Endothelial cell of umbilical vein (primary cell): Measurements from ENCODE around the gene WDR31. TPM values are rescaled to one million over a fixed set of nuclear protein-coding genes. Genes with fewer than 3 reads are reported as not detected.

ENCODE experiments used
- BruUV-seq: library from RNA; stranded (reverse); fragments of 400-500 nt; replicated peaks from 2 replicates; lab custom pipeline; 2021; lab: Mats Ljungman, UMichigan
- CTCF ChIA-PET: fragments of 300-600, 350-600 bp; sonication (Branson Sonifier 250); formaldehyde crosslinking; loops from one replicate; lab custom pipeline; 2021; ENCODE audit warnings: antibody characterized with exemption, inconsistent platforms; lab: Charles Lee
- POLR2A ChIA-PET: fragments of 300-600, 350-600 bp; sonication (Branson Sonifier 250); formaldehyde crosslinking; loops from one replicate; lab custom pipeline; 2021; ENCODE audit warnings: antibody characterized with exemption, inconsistent platforms; lab: Charles Lee
- DNase-seq: peaks from one replicate; pipeline ENCODE4 v3.0.0-alpha.2; 2011; ENCODE audit warnings: low read depth, low spot score
- FAIRE-seq: peaks from 2 replicates; lab custom pipeline; 2011; peaks lifted over from hg19 to GRCh38; lab: Jason Lieb, UNC
- H2AFZ ChIP-seq: 2 replicates; pipeline ENCODE4 v1.6.0; 2012; ENCODE audit warnings: low read depth, low read length, control low read depth, inconsistent platforms
- H3K27ac ChIP-seq: 2 replicates; pipeline ENCODE4 v1.5.1; 2011; ENCODE audit warnings: low read depth, mild to moderate bottlenecking, control low read depth, low read length, moderate library complexity; ENCODE audit not compliant: insufficient read depth
- H3K27me3 ChIP-seq, 2 experiments: 2 replicates each; pipeline versions ENCODE4 v1.6.0 to v1.6.1; 2011; ENCODE audit warnings: low read length in 2 of 2, mixed read lengths in 1 of 2; ENCODE audit not compliant: control insufficient read depth in 2 of 2, insufficient read depth in 2 of 2
- H3K36me3 ChIP-seq, 2 experiments: 2 replicates in 1 of 2; 3 replicates in 1 of 2; pipeline ENCODE4 v1.5.1; 2011; ENCODE audit warnings: low read length in 2 of 2, mild to moderate bottlenecking in 1 of 2, moderate library complexity in 1 of 2; ENCODE audit not compliant: control insufficient read depth in 2 of 2, insufficient read depth in 2 of 2; ENCODE audit errors: extremely low read depth in 1 of 2
- H3K4me1 ChIP-seq: 3 replicates; pipeline ENCODE4 v1.5.1; 2011; ENCODE audit warnings: mild to moderate bottlenecking, low read length; ENCODE audit not compliant: control insufficient read depth, insufficient read depth; ENCODE audit errors: extremely low read depth
- H3K4me2 ChIP-seq: 2 replicates; pipeline ENCODE4 v1.6.1; 2011; ENCODE audit warnings: low read length, control low read depth, mixed read lengths; ENCODE audit not compliant: insufficient read depth
- H3K4me3 ChIP-seq, 3 experiments: fragments of 200-600 bp in 1 of 3; sonication (generic), shearing (Covaris generic) in 1 of 3; replicated peaks in 1 of 3; 2 replicates each; pipeline ENCODE4 v1.5.1; 2011 to 2016; ENCODE audit warnings: control low read depth in 3 of 3, low read length in 3 of 3, mild to moderate bottlenecking in 2 of 3, inconsistent platforms in 1 of 3, low read depth in 1 of 3, moderate library complexity in 1 of 3; ENCODE audit not compliant: insufficient read depth in 1 of 3
- H3K79me2 ChIP-seq: 2 replicates; pipeline ENCODE4 v1.6.0; 2012; ENCODE audit warnings: low read length, inconsistent platforms; ENCODE audit not compliant: control insufficient read depth, insufficient read depth
- H3K9ac ChIP-seq: replicated peaks from 2 replicates; pipeline ENCODE3; 2011; ENCODE audit warnings: low read length, control low read depth; ENCODE audit not compliant: insufficient read depth; ENCODE audit errors: extremely low read depth
- H3K9me1 ChIP-seq: replicated peaks from 3 replicates; pipeline ENCODE4 v1.6.0; 2011; ENCODE audit warnings: mild to moderate bottlenecking, low read length; ENCODE audit not compliant: control insufficient read depth, insufficient read depth; ENCODE audit errors: extremely low read depth
- H3K9me3 ChIP-seq: replicated peaks from 2 replicates; pipeline ENCODE4 v1.5.1; 2012; ENCODE audit warnings: low read length, inconsistent platforms; ENCODE audit not compliant: control insufficient read depth, insufficient read depth
- H4K20me1 ChIP-seq: replicated peaks from 2 replicates; pipeline ENCODE3; 2011; ENCODE audit warnings: mild to moderate bottlenecking, low read length; ENCODE audit not compliant: control insufficient read depth, insufficient read depth; ENCODE audit errors: extremely low read depth
- EZH2 ChIP-seq: IDR thresholded peaks from 2 replicates; pipeline ENCODE4 v1.6.1; 2012; ENCODE audit warnings: borderline replicate concordance, low read depth, mild to moderate bottlenecking, moderate library complexity, low read length, inconsistent platforms; ENCODE audit not compliant: severe bottlenecking
- FOS ChIP-seq: IDR thresholded peaks from 2 replicates; pipeline ENCODE4 v1.6.1; 2011; ENCODE audit warnings: mild to moderate bottlenecking, low read length, moderate library complexity, borderline replicate concordance; ENCODE audit not compliant: insufficient read depth
- GATA2 ChIP-seq: IDR thresholded peaks from 2 replicates; pipeline ENCODE4 v1.7.0; 2011; ENCODE audit warnings: low read depth, mild to moderate bottlenecking, moderate library complexity, mixed read lengths, low read length; ENCODE audit not compliant: insufficient read length, insufficient read depth
- JUN ChIP-seq: IDR thresholded peaks from 2 replicates; pipeline ENCODE4 v1.6.1; 2011; ENCODE audit warnings: borderline replicate concordance, low read depth; ENCODE audit not compliant: insufficient read length, insufficient read depth
- MAX ChIP-seq: IDR thresholded peaks from 2 replicates; pipeline ENCODE4 v1.6.1; 2011; ENCODE audit not compliant: insufficient read depth, insufficient read length
- MYC ChIP-seq: IDR thresholded peaks from one replicate; pipeline ENCODE4 v1.6.1; 2011; ENCODE audit warnings: mild to moderate bottlenecking, low read depth, low read length
- POLR2A ChIP-seq: IDR thresholded peaks from 2 replicates; pipeline ENCODE4 v1.6.1; 2012; ENCODE audit warnings: low read depth, mild to moderate bottlenecking, control low read depth, low read length
- POLR2AphosphoS5 ChIP-seq: IDR thresholded peaks from 2 replicates; pipeline ENCODE4 v1.6.1; 2012; ENCODE audit warnings: low read depth, mild to moderate bottlenecking, control low read depth, low read length, moderate library complexity; ENCODE audit not compliant: insufficient read depth
- dilution Hi-C: fragments of 300-500 bp; cut with MboI; formaldehyde crosslinking; loops from one replicate; pipeline ENCODE4 v1.15.0; 2019; ENCODE audit warnings: low sequenced_read_pairs; ENCODE audit not compliant: extremely low pct_ligation_motif_present
- intact Hi-C: fragments of 100-400 bp; cut with micrococcal nuclease; formaldehyde crosslinking; loops from one replicate; pipeline ENCODE4 v1.10.0; 2022
- polyA plus RNA-seq, 4 experiments: library from polyadenylated mRNA; depleted of rRNA in 3 of 4; stranded (reverse) in 3 of 4; unstranded in 1 of 4; fragments of >200 nt; gene quantifications; 2 replicates each; pipeline versions ENCODE4 v1.2.1 to v1.2.3, GENCODE V29; 2011 to 2012; ENCODE audit warnings: missing spikeins in 1 of 4
- total RNA-seq: library from RNA; stranded (reverse); gene quantifications from 2 replicates; pipeline ENCODE4 v1.2.3, GENCODE V29; 2021
- TF ChIP-seq, protein P1 (sequence below), 2 donors: IDR thresholded peaks; 1 replicate in 1 of 2; 2 replicates in 1 of 2; pipeline ENCODE4 v1.5.1; 2011; ENCODE audit warnings: low read length in 2 of 2, mild to moderate bottlenecking in 2 of 2, moderate library complexity in 2 of 2, control low read depth in 1 of 2, inconsistent platforms in 1 of 2, low read depth in 1 of 2; ENCODE audit not compliant: insufficient read depth in 1 of 2; ENCODE audit errors: extremely low read depth in 1 of 2

The WDR31 gene
- total and polyA plus RNA-seq, 2 donors (not counting 3 experiments of a cell fraction or from before 2014, with no cell fraction given) = 0.22 to 1.00 TPM

DNA sequence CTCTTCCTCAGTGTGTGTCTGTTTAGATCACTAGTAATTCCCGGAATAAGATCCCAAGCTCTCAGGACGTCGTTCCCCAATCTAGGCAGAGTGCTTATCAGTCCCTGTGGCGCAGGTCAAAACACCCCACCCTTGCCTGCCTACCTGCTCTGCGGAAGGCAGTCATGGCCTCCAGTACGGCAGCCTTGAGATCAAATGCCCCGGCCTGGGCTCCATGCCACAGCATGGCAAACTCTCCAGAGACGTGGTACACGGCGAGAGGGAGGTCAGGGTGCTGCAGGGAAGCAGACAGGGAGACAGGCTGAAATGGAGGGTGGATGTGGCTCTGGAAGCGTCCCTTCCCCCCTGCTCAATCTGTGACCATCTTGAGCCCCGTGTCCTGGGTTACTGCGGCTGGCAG lies 48.8 kb upstream of the WDR31 start:
- no TSS peak for BruUV-seq
- intact Hi-C loops (no loop called here), dilution Hi-C loops (no loop called here)
- Histone ChIP-seq H2AFZ (no peak overlapping the region), H3K9ac (no peak overlapping the region), H3K9me3 (no peaks in the 10 kb centered on the region), H3K4me1 (no peaks in the 10 kb centered on the region), H4K20me1 (no peaks in the 10 kb centered on the region), H3K79me2 (no peaks in the 10 kb centered on the region), H3K27ac (no peak overlapping the region), H3K4me2 (no peak overlapping the region), H3K9me1 (no peaks in the 10 kb centered on the region), H3K27me3 (no peaks in the 10 kb centered on the region), H3K4me3 (no peak overlapping the region), H3K36me3 (peaks cover 2 to 11% of the 10 kb centered on the region in 2 experiments)
- ChIA-PET CTCF (no interaction called here), POLR2A (no interaction called here)
- FAIRE-seq = no peak
- TF ChIP-seq MYC (no peak), EZH2 (no peak), POLR2AphosphoS5 (no peak), FOS (no peak), GATA2 (no peak), JUN (no peak), MAX (no peak), POLR2A (no peak)
- TF ChIP-seq, protein P1, sequence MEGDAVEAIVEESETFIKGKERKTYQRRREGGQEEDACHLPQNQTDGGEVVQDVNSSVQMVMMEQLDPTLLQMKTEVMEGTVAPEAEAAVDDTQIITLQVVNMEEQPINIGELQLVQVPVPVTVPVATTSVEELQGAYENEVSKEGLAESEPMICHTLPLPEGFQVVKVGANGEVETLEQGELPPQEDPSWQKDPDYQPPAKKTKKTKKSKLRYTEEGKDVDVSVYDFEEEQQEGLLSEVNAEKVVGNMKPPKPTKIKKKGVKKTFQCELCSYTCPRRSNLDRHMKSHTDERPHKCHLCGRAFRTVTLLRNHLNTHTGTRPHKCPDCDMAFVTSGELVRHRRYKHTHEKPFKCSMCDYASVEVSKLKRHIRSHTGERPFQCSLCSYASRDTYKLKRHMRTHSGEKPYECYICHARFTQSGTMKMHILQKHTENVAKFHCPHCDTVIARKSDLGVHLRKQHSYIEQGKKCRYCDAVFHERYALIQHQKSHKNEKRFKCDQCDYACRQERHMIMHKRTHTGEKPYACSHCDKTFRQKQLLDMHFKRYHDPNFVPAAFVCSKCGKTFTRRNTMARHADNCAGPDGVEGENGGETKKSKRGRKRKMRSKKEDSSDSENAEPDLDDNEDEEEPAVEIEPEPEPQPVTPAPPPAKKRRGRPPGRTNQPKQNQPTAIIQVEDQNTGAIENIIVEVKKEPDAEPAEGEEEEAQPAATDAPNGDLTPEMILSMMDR (IDR thresholded peaks at IDR 0.05; ENCODE audit: extremely low read depth in 1 of 2, insufficient read depth in 1 of 2, low read depth in 1 of 2, low read length in 2 of 2) = no peak
- no peak for DNase-seq
